Esophagus muscularis mucosa (tissue), 3 donors: Measurements from ENCODE around the gene SLC30A2.

ENCODE experiments used
- CTCF ChIP-seq, 3 experiments: fragments of 200-600 bp in 2 of 3; fragments of 450-650 bp in 1 of 3; sonication (generic) in 2 of 3; IDR thresholded peaks; one replicate each; pipeline ENCODE4 v1.5.1; 2017 to 2019; ENCODE audit warnings: antibody characterized with exemption in 3 of 3, mild to moderate bottlenecking in 2 of 3, moderate library complexity in 1 of 3
- POLR2A ChIP-seq: fragments of 450-650 bp; IDR thresholded peaks from one replicate; pipeline ENCODE4 v1.6.1; 2017; ENCODE audit warnings: antibody characterized with exemption, moderate library complexity, mild to moderate bottlenecking, low read depth

GRCh38 chr1:26031196-26031595 is 14.7 kb downstream of the SLC30A2 start:
- TF ChIP-seq POLR2A (no peak), CTCF (IDR thresholded peaks at IDR 0.05) (no peak)
